B cell (primary cell): ENCODE data around the gene FARP2. TPM values are rescaled to one million over a fixed set of nuclear protein-coding genes. Genes with fewer than 3 reads are reported as not detected.

Source experiments
- ATAC-seq: fragments of 200-7000 bp; cut with Tn5 transposase; one replicate; pipeline ENCODE4 v1.10.0; 2021; ENCODE audit warnings: low read depth, mild to moderate bottlenecking, moderate number of reproducible peaks, moderate library complexity
- CTCF ChIA-PET: fragments of 350-600 bp; sonication (Branson Sonifier 250); formaldehyde crosslinking; loops from one replicate; lab custom pipeline; 2021; ENCODE audit warnings: antibody characterized with exemption, inconsistent platforms; lab: Charles Lee
- POLR2A ChIA-PET: fragments of 350-600 bp; sonication (Branson Sonifier 250); formaldehyde crosslinking; loops from one replicate; lab custom pipeline; 2021; ENCODE audit warnings: antibody characterized with exemption; lab: Charles Lee
- DNase-seq: peaks from one replicate; pipeline ENCODE4 v3.0.0; 2013
- H2AFZ ChIP-seq: 2 replicates; pipeline ENCODE4 v1.6.1; 2012; ENCODE audit warnings: mild to moderate bottlenecking, low read depth, low read length; ENCODE audit not compliant: insufficient read depth, poor library complexity, severe bottlenecking
- H3K27ac ChIP-seq, 2 donors: 1 replicate in 1 of 2; 2 replicates in 1 of 2; pipeline ENCODE4 v1.5.1; 2012 to 2013; ENCODE audit warnings: low read length in 2 of 2, mild to moderate bottlenecking in 2 of 2, moderate library complexity in 1 of 2
- H3K27me3 ChIP-seq, 4 experiments: fragments of 200-600 bp in 1 of 4; sonication (generic) in 1 of 4; replicated peaks in 1 of 4; 1 replicate in 2 of 4; 2 replicates in 2 of 4; pipeline versions ENCODE4 v1.6.1 to v1.7.0; 2013 to 2016; ENCODE audit warnings: low read length in 3 of 4, mild to moderate bottlenecking in 2 of 4, mixed read lengths in 1 of 4, moderate library complexity in 1 of 4; ENCODE audit not compliant: insufficient read depth in 4 of 4, control insufficient read depth in 3 of 4; ENCODE audit errors: control extremely low read depth in 1 of 4
- H3K36me3 ChIP-seq, 2 experiments: replicated peaks in 1 of 2; 1 replicate in 1 of 2; 2 replicates in 1 of 2; pipeline versions ENCODE4 v1.6.1 to v1.7.1; 2013; ENCODE audit warnings: low read length in 1 of 2; ENCODE audit not compliant: insufficient read depth in 2 of 2, control insufficient read depth in 1 of 2; ENCODE audit errors: control extremely low read depth in 1 of 2, extremely low read depth in 1 of 2
- H3K4me1 ChIP-seq, 2 donors: fragments of 200-600 bp in 1 of 2; sonication (generic) in 1 of 2; 1 replicate in 1 of 2; 2 replicates in 1 of 2; pipeline versions ENCODE4 v1.5.1 to v1.6.1; 2013 to 2017; ENCODE audit warnings: low read length in 2 of 2; ENCODE audit not compliant: control insufficient read depth in 2 of 2, insufficient read depth in 2 of 2
- H3K4me2 ChIP-seq: replicated peaks from 2 replicates; pipeline ENCODE3; 2012; ENCODE audit warnings: mild to moderate bottlenecking, low read depth, low read length; ENCODE audit not compliant: poor library complexity, severe bottlenecking
- H3K4me3 ChIP-seq, 5 experiments: fragments of 200-600 bp in 1 of 5; sonication (generic) in 1 of 5; 1 replicate in 3 of 5; 2 replicates in 2 of 5; pipeline versions ENCODE4 v1.5.1 to v1.7.0; 2011 to 2016; ENCODE audit warnings: low read length in 4 of 5, mild to moderate bottlenecking in 4 of 5, low read depth in 2 of 5, control low read depth in 1 of 5, moderate library complexity in 1 of 5; ENCODE audit not compliant: insufficient read depth in 1 of 5; ENCODE audit errors: control extremely low read depth in 1 of 5, extremely low read depth in 1 of 5
- H3K79me2 ChIP-seq: fragments of 200-600 bp; sonication (generic); one replicate; pipeline ENCODE4 v1.6.0; 2016; ENCODE audit warnings: low read length; ENCODE audit not compliant: control insufficient read depth, insufficient read depth
- H3K9ac ChIP-seq: fragments of 200-600 bp; sonication (generic); 2 replicates; pipeline ENCODE4 v1.6.1; 2017; ENCODE audit warnings: mild to moderate bottlenecking, low read length, moderate library complexity
- H3K9me3 ChIP-seq, 3 donors: one replicate each; pipeline versions ENCODE4 v1.6.1 to v1.7.1; 2013; ENCODE audit warnings: low read length in 2 of 3; ENCODE audit not compliant: control insufficient read depth in 2 of 3, insufficient read depth in 1 of 3; ENCODE audit errors: control extremely low read depth in 1 of 3
- H4K20me1 ChIP-seq: 2 replicates; pipeline ENCODE4 v1.6.0; 2012; ENCODE audit warnings: mild to moderate bottlenecking, low read length; ENCODE audit not compliant: insufficient read depth, control insufficient read depth, poor library complexity, severe bottlenecking
- H3K27ac Mint-ChIP-seq: one replicate; pipeline ENCODE4 v1.8.0; 2021; ENCODE audit warnings: mixed read lengths
- H3K27me3 Mint-ChIP-seq: one replicate; pipeline ENCODE4 v1.8.0; 2021; ENCODE audit warnings: mixed read lengths
- H3K4me1 Mint-ChIP-seq: one replicate; pipeline ENCODE4 v1.8.0; 2021; ENCODE audit warnings: mixed read lengths
- H3K4me3 Mint-ChIP-seq: one replicate; pipeline ENCODE4 v1.8.0; 2021; ENCODE audit warnings: mixed read lengths
- H3K9me3 Mint-ChIP-seq: one replicate; pipeline ENCODE4 v1.8.0; 2022; ENCODE audit warnings: mixed read lengths; ENCODE audit not compliant: insufficient read depth
- EZH2 ChIP-seq: IDR thresholded peaks from 2 replicates; pipeline ENCODE4 v1.6.1; 2012; ENCODE audit warnings: borderline replicate concordance, low read depth, mild to moderate bottlenecking, moderate library complexity, low read length; ENCODE audit not compliant: insufficient read depth, poor library complexity, severe bottlenecking
- WGBS: methylation state at CpG from one replicate; pipeline ENCODE4 v1.1.5; 2013; ENCODE audit warnings: missing lambda C conversion rate; ENCODE audit not compliant: insufficient coverage; 5-methylcytosine and 5-hydroxymethylcytosine counted together
- intact Hi-C: fragments of 100-400 bp; cut with micrococcal nuclease; formaldehyde crosslinking; loops from one replicate; pipeline ENCODE4 v1.10.0; 2022
- polyA plus RNA-seq: library from polyadenylated mRNA; depleted of rRNA; stranded (reverse); fragments of >200 nt; gene quantifications from 2 replicates; pipeline ENCODE4 v1.2.3, GENCODE V29; 2012
- total RNA-seq, 2 donors: library from RNA; stranded (reverse); fragments of 120-200 nt in 1 of 2; gene quantifications; 1 replicate in 1 of 2; 2 replicates in 1 of 2; pipeline versions ENCODE4 v1.2.3 to v1.2.4, GENCODE V29; 2013 to 2022
- TF ChIP-seq, protein P1 (sequence below): fragments of 200-600 bp; IDR thresholded peaks from one replicate; pipeline ENCODE4 v1.8.0; 2022; ENCODE audit warnings: antibody characterized with exemption, mild to moderate bottlenecking

The FARP2 gene
- total and polyA plus RNA-seq, 2 donors (not counting 1 experiment from before 2014, with no cell fraction given), result 37.1 to 114 TPM

DNA sequence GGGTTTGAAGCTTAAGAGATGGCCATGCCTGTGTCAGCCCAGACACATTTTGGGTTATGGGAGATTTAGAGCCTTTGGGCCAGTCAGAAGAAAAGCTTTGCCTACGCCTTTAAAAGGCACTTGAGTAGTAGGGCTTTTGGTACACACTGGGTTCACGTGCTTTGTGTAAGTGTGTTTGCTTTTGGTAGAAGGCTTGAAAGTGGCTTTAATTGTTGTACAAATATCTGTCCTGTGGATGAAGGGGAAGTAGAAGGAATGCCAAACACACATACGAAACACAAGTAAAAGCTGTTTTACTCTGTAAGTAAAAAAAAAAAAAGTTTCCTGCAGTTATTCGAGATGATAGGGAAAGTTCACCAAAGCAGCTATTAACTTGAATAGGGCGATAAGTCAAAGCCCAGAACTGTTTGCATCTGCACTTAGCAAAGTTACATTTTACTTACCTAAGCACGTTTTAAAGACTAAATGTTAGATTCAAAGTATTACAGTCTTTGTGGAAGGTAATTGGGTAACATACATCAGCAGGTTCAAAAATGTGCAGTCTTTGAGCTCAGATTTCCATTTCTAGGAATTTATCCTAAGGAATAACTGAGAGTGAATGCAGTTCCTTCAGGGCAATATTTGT, 76.9 kb downstream of the FARP2 start:
- ATAC-seq, result no peak
- Histone ChIP-seq H2AFZ (no peak overlapping the region), H3K27me3 (no peaks in the 10 kb centered on the region), H3K9me3 (no peaks in the 10 kb centered on the region), H3K4me1 (no peaks in the 10 kb centered on the region), H3K27ac (no peak overlapping the region), H3K79me2 (no peaks in the 10 kb centered on the region), H3K9ac (no peak overlapping the region), H3K4me2 (no peak overlapping the region), H4K20me1 (no peaks in the 10 kb centered on the region), H3K36me3 (peaks cover 16 to 63% of the 10 kb centered on the region in 2 experiments), H3K4me3 (no peak overlapping the region)
- POLR2A ChIA-PET, result no interaction called here
- DNase-seq, result no peak
- no peaks in the 10 kb centered on the region for H3K4me1 Mint-ChIP-seq
- H3K27me3 Mint-ChIP-seq, result no peaks in the 10 kb centered on the region
- intact Hi-C loops, result no loop called here
- no peak overlapping the region for H3K4me3 Mint-ChIP-seq
- H3K27ac Mint-ChIP-seq, result no peak overlapping the region
- CTCF ChIA-PET, result interaction anchor here (0.7 kb wide), 1 partner anchor 153 kb away, joined by 4 read pairs; no protein-coding TSS in a partner anchor
- no peaks in the 10 kb centered on the region for H3K9me3 Mint-ChIP-seq
- no peak for TF ChIP-seq EZH2
- TF ChIP-seq, protein P1, sequence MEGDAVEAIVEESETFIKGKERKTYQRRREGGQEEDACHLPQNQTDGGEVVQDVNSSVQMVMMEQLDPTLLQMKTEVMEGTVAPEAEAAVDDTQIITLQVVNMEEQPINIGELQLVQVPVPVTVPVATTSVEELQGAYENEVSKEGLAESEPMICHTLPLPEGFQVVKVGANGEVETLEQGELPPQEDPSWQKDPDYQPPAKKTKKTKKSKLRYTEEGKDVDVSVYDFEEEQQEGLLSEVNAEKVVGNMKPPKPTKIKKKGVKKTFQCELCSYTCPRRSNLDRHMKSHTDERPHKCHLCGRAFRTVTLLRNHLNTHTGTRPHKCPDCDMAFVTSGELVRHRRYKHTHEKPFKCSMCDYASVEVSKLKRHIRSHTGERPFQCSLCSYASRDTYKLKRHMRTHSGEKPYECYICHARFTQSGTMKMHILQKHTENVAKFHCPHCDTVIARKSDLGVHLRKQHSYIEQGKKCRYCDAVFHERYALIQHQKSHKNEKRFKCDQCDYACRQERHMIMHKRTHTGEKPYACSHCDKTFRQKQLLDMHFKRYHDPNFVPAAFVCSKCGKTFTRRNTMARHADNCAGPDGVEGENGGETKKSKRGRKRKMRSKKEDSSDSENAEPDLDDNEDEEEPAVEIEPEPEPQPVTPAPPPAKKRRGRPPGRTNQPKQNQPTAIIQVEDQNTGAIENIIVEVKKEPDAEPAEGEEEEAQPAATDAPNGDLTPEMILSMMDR, result no peak
- WGBS, result 90% methylated on average over 2 of the region's 6 CpGs

DNA sequence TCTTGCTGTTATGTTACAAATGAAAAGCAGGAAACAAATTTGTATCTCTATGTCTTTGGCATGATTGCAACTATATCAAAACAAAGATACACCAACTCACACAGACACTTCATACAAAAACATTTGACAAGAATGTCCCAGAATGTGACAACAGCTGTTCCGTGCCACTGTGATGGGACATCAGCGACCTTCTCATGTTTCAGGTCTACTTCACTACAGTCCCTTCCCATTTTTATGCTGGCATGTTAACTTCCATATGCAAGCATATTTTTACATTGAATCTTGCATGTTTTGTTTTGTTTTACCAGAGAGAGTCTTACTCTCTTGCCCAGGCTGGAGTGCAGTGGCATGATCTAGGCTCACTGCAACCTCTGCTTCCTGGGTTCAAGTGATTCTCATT, 81.1 kb downstream of the FARP2 start:
- Mint-ChIP-seq H3K4me3 (no peak overlapping the region), H3K27me3 (no peaks in the 10 kb centered on the region), H3K27ac (no peak overlapping the region), H3K4me1 (no peaks in the 10 kb centered on the region), H3K9me3 (no peaks in the 10 kb centered on the region)
- no peak overlapping the region for H3K4me2 ChIP-seq
- H3K4me3 ChIP-seq, result no peak overlapping the region
- DNase-seq (no peak), ATAC-seq (no peak)
- H3K36me3 ChIP-seq, result peaks cover 8 to 68% of the 10 kb centered on the region in 2 experiments
- no peaks in the 10 kb centered on the region for H3K4me1 ChIP-seq
- H3K9me3 ChIP-seq, result no peaks in the 10 kb centered on the region
- H3K79me2 ChIP-seq, result no peaks in the 10 kb centered on the region
- peaks cover 19% of the 10 kb centered on the region for H4K20me1 ChIP-seq
- ChIA-PET POLR2A (no interaction called here), CTCF (no interaction called here)
- H2AFZ ChIP-seq, result no peak overlapping the region
- H3K27ac ChIP-seq, result no peak overlapping the region
- H3K9ac ChIP-seq, result no peak overlapping the region
- no peaks in the 10 kb centered on the region for H3K27me3 ChIP-seq
- intact Hi-C loops, result no loop called here
- TF ChIP-seq, protein P1, result no peak
- no peak for TF ChIP-seq EZH2
- 100% methylated on average over 2 of the region's 2 CpGs for WGBS
